GM18519 (cell line): ENCODE measurements around the gene C18orf63.

Experiments
- ATAC-seq: cut with Tn5 transposase; IDR thresholded peaks from one replicate; pipeline ENCODE4 v1.9.1; 2021; ENCODE audit warnings: mild to moderate bottlenecking, moderate library complexity; ENCODE audit not compliant: unreplicated experiment, low FRiP score

The C18orf63 gene

DNA sequence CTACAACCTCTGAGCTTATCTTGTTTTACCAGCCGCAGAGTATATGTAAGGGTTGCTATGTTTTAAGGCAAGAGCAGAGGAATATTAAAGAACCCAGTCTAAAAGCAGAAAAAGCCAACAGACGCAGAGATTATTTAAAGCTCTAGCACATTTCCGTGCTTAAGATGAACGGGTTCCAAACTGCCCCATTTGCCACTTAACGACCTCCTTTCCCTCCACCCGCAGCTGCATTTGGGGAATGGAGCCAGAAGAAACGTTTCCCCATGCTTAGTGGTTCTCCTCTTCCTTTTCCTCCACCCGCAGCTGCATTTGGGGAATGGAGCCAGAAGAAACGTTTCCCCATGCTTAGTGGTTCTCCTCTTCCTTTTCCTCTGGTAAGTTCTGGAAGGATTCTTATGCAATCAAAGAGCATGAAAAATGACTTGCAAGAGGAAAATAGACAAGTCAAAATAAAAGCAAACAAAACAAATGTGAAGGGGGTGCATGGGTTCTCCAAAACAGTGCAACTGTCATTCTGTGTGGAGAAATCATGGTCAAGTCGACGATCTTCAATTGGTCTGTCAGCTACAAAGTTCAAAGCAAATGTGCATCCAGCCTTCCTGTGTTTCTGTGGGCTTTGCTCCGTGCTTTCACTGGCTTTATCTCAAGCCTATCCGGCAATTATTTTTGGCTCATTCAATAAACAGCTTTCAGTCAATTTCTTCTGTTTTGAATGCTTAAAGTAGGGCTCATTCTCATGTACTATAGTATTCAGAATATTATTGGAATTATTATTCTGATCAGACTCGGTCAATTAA lies 83.7 kb downstream of the C18orf63 start:
- no peak for ATAC-seq

DNA sequence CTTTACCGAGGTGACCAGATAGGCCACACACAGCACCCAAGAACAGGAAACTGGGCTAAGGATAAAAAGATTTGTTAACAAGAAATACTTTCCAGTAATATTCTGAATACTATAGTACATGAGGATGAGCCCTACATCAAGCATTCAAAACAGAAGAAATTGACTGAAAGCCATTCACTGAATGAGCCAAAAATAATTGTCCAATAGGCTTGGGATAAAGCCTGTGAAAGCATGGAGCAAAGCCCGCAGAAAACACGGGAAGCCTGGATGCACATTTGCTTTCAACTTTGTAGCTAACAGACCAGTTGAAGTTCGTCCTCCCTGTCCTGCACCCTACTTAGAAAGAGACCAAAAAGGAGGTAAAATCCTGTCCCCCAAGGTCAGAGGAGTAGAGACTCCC lies 85.2 kb downstream of the C18orf63 start:
- ATAC-seq = no peak

DNA sequence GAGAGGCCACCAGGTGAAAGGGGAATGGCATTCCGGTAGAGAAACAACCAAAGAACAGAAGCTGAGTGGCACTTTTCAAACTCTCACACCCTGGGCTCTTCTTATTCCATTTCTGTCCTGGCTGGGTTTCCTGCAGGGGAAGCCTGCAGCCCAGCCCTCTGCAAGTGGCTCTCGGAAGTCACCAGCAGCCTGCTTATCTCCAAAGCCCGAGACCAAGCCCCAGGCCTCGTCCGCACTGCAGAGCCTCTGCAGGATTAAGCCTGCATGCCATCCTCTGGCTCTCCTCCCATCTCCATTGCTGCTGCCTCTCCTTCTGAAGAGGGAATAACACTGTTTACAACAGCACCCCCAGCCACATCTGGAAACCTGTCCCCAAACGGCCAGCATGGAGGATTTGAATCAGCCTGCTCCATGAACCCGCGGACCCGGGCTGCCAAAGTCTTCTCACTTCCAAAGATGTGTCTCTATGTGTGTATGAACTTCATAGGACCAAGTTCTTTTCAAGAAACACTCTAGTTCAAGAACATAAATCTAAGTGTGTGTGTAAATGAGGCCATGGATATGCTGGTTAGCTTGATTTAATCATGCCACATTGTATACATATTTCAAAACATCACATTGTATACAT lies 87.3 kb downstream of the C18orf63 start:
- no peak for ATAC-seq

DNA sequence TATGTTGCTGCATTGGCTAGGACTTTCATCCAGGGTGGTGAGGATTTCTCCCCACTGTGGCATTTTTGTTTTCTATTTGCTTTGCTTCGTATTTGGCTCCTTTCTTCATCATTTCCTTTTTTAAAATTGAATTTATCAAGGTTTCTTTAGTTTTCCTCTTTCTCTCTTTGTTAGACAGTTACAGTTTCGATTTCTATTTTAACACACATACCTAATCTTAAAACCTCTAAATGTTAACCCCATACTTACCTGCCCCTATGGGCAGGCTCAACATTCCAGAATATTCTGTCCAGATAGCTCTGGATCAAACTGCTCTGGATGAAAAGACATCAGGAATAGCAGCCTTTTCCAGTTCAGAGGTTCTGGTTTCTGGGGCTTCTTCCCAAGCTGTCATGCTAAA lies 92.2 kb downstream of the C18orf63 start:
- no peak for ATAC-seq
